CD8-positive, alpha-beta memory T cell (primary cell): Measurements from ENCODE around the gene NDUFA1. TPM values are rescaled to one million over a fixed set of nuclear protein-coding genes. Genes with fewer than 3 reads are reported as not detected.
A peak's percentile ranks its signal among the peaks of the same experiment; 100 is the strongest.

Experiments
- CTCF ChIA-PET: fragments of 350-600 bp; sonication (Branson Sonifier 250); formaldehyde crosslinking; loops from one replicate; lab custom pipeline; 2021; ENCODE audit warnings: antibody characterized with exemption; lab: Charles Lee
- POLR2A ChIA-PET: fragments of 350-600 bp; sonication (Branson Sonifier 250); formaldehyde crosslinking; loops from one replicate; lab custom pipeline; 2021; ENCODE audit warnings: antibody characterized with exemption; lab: Charles Lee
- DNase-seq, 5 donors: peaks; one replicate each; pipeline versions ENCODE4 v3.0.0 to v3.0.0-alpha.2; 2020 to 2022; ENCODE audit warnings: mixed read lengths in 1 of 5
- H3K27ac ChIP-seq: one replicate; pipeline ENCODE4 v1.7.0; 2013; ENCODE audit warnings: low read depth, mild to moderate bottlenecking, low read length, moderate library complexity
- H3K27me3 ChIP-seq: 2 replicates; pipeline ENCODE4 v1.7.0; 2013; ENCODE audit warnings: low read length, mild to moderate bottlenecking; ENCODE audit not compliant: insufficient read depth, poor library complexity, severe bottlenecking
- H3K36me3 ChIP-seq: 2 replicates; pipeline ENCODE4 v1.7.0; 2013; ENCODE audit warnings: mild to moderate bottlenecking, low read length, moderate library complexity; ENCODE audit not compliant: insufficient read depth
- H3K4me1 ChIP-seq: 2 replicates; pipeline ENCODE4 v1.7.0; 2013; ENCODE audit warnings: mild to moderate bottlenecking, low read length, moderate library complexity; ENCODE audit not compliant: insufficient read depth
- H3K4me3 ChIP-seq: 2 replicates; pipeline ENCODE4 v1.7.0; 2013; ENCODE audit warnings: mild to moderate bottlenecking, low read length
- H3K9me3 ChIP-seq: 2 replicates; pipeline ENCODE4 v1.7.0; 2013; ENCODE audit warnings: mild to moderate bottlenecking, low read length
- H3K27ac Mint-ChIP-seq, 8 donors: one replicate each; pipeline ENCODE4 v1.8.0; 2020 to 2021; ENCODE audit warnings: mixed read lengths in 8 of 8, mild to moderate bottlenecking in 6 of 8, inconsistent platforms in 3 of 8, moderate library complexity in 3 of 8
- H3K27me3 Mint-ChIP-seq, 2 donors: one replicate each; pipeline ENCODE4 v1.8.0; 2020 to 2021; ENCODE audit warnings: mixed read lengths in 2 of 2, mild to moderate bottlenecking in 1 of 2, moderate library complexity in 1 of 2
- H3K36me3 Mint-ChIP-seq, 3 donors: one replicate each; pipeline ENCODE4 v1.8.0; 2020 to 2021; ENCODE audit warnings: mixed read lengths in 3 of 3, inconsistent platforms in 1 of 3, mild to moderate bottlenecking in 1 of 3
- H3K4me1 Mint-ChIP-seq, 3 donors: one replicate each; pipeline ENCODE4 v1.8.0; 2020 to 2021; ENCODE audit warnings: mixed read lengths in 3 of 3, inconsistent platforms in 1 of 3, mild to moderate bottlenecking in 1 of 3
- H3K4me3 Mint-ChIP-seq, 7 donors: one replicate each; pipeline ENCODE4 v1.8.0; 2020 to 2021; ENCODE audit warnings: mixed read lengths in 7 of 7, mild to moderate bottlenecking in 6 of 7, moderate library complexity in 4 of 7, inconsistent platforms in 2 of 7
- H3K9me3 Mint-ChIP-seq, 5 donors: one replicate each; pipeline ENCODE4 v1.8.0; 2020 to 2022; ENCODE audit warnings: mixed read lengths in 5 of 5, mild to moderate bottlenecking in 3 of 5, moderate library complexity in 2 of 5, inconsistent platforms in 1 of 5
- polyA plus RNA-seq: library from polyadenylated mRNA; unstranded; fragments of 300-500 nt; fragmentation: Illumina TruSeq; gene quantifications from one replicate; pipeline ENCODE4 v1.2.3, GENCODE V29; 2021
- total RNA-seq, 2 experiments: library from RNA; stranded (reverse); gene quantifications; one replicate each; pipeline ENCODE4 v1.2.3, GENCODE V29; 2021

The NDUFA1 gene
- total and polyA plus RNA-seq, 3 experiments from 2014 or later: 97.3 to 314 (median 98.5) TPM

DNA sequence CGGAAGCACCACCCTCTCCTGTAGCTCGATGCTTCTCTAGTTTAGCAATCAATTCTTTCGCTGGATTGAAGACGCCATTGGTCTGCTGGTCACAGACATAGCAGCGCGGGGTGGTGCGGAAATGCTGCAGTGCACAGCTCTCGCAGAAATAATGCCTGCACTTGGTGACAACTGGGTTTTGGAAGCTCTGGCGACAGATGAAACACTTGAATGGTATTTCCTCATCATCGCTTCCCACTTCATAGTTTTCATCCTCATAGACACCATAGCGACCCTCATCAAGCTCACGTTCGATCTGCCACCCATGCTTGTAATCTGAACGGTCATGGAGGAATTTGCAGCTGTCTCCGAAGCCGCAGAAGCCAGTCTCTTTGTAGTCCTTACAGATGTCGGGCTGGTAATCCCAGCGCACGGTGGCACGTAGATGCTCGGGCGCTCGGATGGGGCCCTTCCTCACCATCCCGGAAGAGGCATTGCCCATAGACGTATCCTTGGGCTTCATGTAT lies 953 bp upstream of the NDUFA1 start:
- no peaks in the 10 kb centered on the region for H3K36me3 ChIP-seq
- peak overlapping the region; percentile 98 to 100 (median 99) for H3K27ac Mint-ChIP-seq
- H3K4me3 ChIP-seq: peak overlapping the region; percentile 93
- H3K36me3 Mint-ChIP-seq: peaks cover 0 to 24% (median 0%) of the 10 kb centered on the region in 3 donors
- DNase-seq: peak; percentile 15 to 54 (median 27)
- peaks cover 26 to 29% (median 28%) of the 10 kb centered on the region in 3 donors for H3K4me1 Mint-ChIP-seq
- peaks cover 0 to 4% of the 10 kb centered on the region in 2 donors for H3K27me3 Mint-ChIP-seq
- ChIA-PET CTCF (interaction anchor here (1.3 to 2.2 kb wide), 4 partner anchors 12 to 79 kb away, joined by 4 to 9 read pairs (median 6); partner anchors contain the start of gene RPL39), POLR2A (interaction anchor here (0.7 to 2.9 kb wide), 9 partner anchors 11 to 402 kb away, joined by 3 to 29 read pairs (median 5); partner anchors contain the start of genes RPL39, SLC25A5, SOWAHD and UBE2A)
- peak overlapping the region; percentile 97 to 100 (median 99) for H3K4me3 Mint-ChIP-seq
- peaks cover 0 to 2% (median 0%) of the 10 kb centered on the region in 5 donors for H3K9me3 Mint-ChIP-seq
- H3K27ac ChIP-seq: peak overlapping the region; percentile 95
- no peaks in the 10 kb centered on the region for H3K9me3 ChIP-seq
- no peaks in the 10 kb centered on the region for H3K27me3 ChIP-seq
- peaks cover 9% of the 10 kb centered on the region for H3K4me1 ChIP-seq

DNA sequence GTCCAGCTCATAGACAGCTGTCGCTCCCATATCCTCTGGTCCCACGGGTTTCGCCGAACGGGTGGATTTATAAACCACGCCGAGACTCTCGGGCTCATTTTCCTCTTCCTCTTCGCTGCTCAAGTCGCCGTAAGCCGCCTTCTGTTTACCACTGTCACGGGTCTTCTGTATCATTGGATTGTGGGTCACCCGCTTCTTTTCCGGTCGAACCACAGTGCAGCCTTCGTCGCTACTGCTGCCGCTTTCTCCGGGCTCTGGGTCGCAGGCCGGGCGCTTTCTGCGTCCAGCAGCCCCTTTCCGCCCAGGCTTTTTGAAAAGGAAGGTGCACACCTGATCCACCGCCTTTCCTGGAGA lies 410 bp upstream of the NDUFA1 start:
- Mint-ChIP-seq H3K27me3 (peaks cover 0 to 4% of the 10 kb centered on the region in 2 donors), H3K36me3 (peaks cover 0 to 28% (median 3%) of the 10 kb centered on the region in 3 donors), H3K4me3 (peak overlapping the region; percentile 97 to 100 (median 99)), H3K27ac (peak overlapping the region; percentile 98 to 100 (median 99)), H3K9me3 (peaks cover 0 to 2% (median 0%) of the 10 kb centered on the region in 5 donors), H3K4me1 (peaks cover 26 to 29% (median 28%) of the 10 kb centered on the region in 3 donors)
- DNase-seq: peak in 3 of 5 donors; percentile 27 to 72 (median 64)
- peak overlapping the region; percentile 95 for H3K27ac ChIP-seq
- POLR2A ChIA-PET: interaction anchor here (0.7 to 2.9 kb wide), 9 partner anchors 11 to 403 kb away, joined by 3 to 29 read pairs (median 5); partner anchors contain the start of genes RPL39, SLC25A5, SOWAHD and UBE2A
- H3K36me3 ChIP-seq: no peaks in the 10 kb centered on the region
- H3K9me3 ChIP-seq: no peaks in the 10 kb centered on the region
- CTCF ChIA-PET: interaction anchor here (1.3 to 2.2 kb wide), 4 partner anchors 13 to 80 kb away, joined by 4 to 9 read pairs (median 6); partner anchors contain the start of gene RPL39
- H3K4me3 ChIP-seq: peak overlapping the region; percentile 93
- H3K27me3 ChIP-seq: no peaks in the 10 kb centered on the region
- peaks cover 9% of the 10 kb centered on the region for H3K4me1 ChIP-seq

DNA sequence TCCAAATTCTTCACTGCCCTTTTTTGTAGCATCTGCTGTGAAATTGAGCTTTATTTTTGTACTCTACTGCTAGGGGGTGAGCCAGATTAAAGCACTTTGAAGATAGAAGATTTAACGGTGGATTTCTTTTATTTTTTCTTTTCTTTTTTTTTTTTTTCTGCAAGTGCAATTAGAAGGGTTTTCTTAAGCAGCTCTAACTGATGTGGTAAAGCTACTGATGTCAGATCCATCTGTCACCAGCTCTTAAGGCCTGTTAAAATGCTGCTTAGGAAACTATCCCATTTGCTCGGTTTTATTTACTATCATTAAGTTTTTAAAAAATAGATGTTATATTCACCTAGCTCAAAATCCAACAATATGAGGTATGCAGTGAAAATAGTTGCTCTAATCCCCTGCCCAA lies 7.1 kb downstream of the NDUFA1 start:
- no peaks in the 10 kb centered on the region for H3K27me3 ChIP-seq
- H3K27me3 Mint-ChIP-seq: peaks cover 0 to 3% of the 10 kb centered on the region in 2 donors
- peaks cover 13 to 15% (median 14%) of the 10 kb centered on the region in 3 donors for H3K4me1 Mint-ChIP-seq
- H3K4me3 Mint-ChIP-seq: no peak overlapping the region
- no peaks in the 10 kb centered on the region for H3K9me3 ChIP-seq
- H3K27ac ChIP-seq: no peak overlapping the region
- ChIA-PET POLR2A (interaction anchor here (0.6 kb wide), 1 partner anchor 323 kb away, joined by 5 read pairs; no protein-coding TSS in a partner anchor), CTCF (interaction anchor here (1.0 to 1.9 kb wide), 5 partner anchors 9 to 363 kb away, joined by 3 to 6 read pairs (median 4); partner anchors contain the start of genes RPL39 and SOWAHD)
- no peaks in the 10 kb centered on the region for H3K9me3 Mint-ChIP-seq
- peak overlapping the region in 2 of 8 donors; percentile 29 to 36 for H3K27ac Mint-ChIP-seq
- no peak overlapping the region for H3K4me3 ChIP-seq
- H3K36me3 ChIP-seq: no peaks in the 10 kb centered on the region
- H3K4me1 ChIP-seq: no peaks in the 10 kb centered on the region
- peak in 1 of 5 donors; percentile 48 for DNase-seq
- H3K36me3 Mint-ChIP-seq: peaks cover 0 to 23% (median 3%) of the 10 kb centered on the region in 3 donors

DNA sequence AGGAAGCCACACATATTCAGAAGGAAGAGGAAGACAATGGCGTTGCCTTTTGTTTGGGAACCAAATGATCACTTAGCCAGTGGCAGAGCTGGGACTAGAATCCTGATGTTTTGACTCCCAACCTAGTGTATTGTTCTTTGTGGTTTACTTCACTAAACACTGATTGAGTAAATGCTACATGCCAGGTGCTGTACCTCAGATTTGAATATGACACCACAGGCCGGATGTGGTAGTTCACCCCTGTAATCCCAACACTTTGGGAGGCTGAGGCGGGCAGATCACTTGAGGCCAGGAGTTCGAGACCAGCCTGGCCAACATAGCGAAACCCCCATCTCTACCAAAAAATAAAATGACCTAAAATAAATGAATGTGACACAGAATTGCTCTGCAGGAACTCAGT lies 8.4 kb downstream of the NDUFA1 start:
- H3K27me3 ChIP-seq: no peaks in the 10 kb centered on the region
- H3K4me3 ChIP-seq: no peak overlapping the region
- no peak overlapping the region for H3K27ac ChIP-seq
- ChIA-PET CTCF (interaction anchor here (0.9 to 1.3 kb wide), 4 partner anchors 19 to 123 kb away, joined by 3 read pairs; no protein-coding TSS in a partner anchor), POLR2A (no interaction called here)
- peak overlapping the region in 5 of 8 donors; percentile 41 to 87 (median 63) for H3K27ac Mint-ChIP-seq
- no peak overlapping the region for H3K4me3 Mint-ChIP-seq
- peaks cover 0 to 18% (median 3%) of the 10 kb centered on the region in 3 donors for H3K36me3 Mint-ChIP-seq
- no peaks in the 10 kb centered on the region for H3K9me3 Mint-ChIP-seq
- H3K36me3 ChIP-seq: no peaks in the 10 kb centered on the region
- DNase-seq: no peak
- H3K4me1 Mint-ChIP-seq: peaks cover 12 to 15% (median 14%) of the 10 kb centered on the region in 3 donors
- peaks cover 0 to 3% of the 10 kb centered on the region in 2 donors for H3K27me3 Mint-ChIP-seq
- H3K4me1 ChIP-seq: no peaks in the 10 kb centered on the region
- H3K9me3 ChIP-seq: no peaks in the 10 kb centered on the region

DNA sequence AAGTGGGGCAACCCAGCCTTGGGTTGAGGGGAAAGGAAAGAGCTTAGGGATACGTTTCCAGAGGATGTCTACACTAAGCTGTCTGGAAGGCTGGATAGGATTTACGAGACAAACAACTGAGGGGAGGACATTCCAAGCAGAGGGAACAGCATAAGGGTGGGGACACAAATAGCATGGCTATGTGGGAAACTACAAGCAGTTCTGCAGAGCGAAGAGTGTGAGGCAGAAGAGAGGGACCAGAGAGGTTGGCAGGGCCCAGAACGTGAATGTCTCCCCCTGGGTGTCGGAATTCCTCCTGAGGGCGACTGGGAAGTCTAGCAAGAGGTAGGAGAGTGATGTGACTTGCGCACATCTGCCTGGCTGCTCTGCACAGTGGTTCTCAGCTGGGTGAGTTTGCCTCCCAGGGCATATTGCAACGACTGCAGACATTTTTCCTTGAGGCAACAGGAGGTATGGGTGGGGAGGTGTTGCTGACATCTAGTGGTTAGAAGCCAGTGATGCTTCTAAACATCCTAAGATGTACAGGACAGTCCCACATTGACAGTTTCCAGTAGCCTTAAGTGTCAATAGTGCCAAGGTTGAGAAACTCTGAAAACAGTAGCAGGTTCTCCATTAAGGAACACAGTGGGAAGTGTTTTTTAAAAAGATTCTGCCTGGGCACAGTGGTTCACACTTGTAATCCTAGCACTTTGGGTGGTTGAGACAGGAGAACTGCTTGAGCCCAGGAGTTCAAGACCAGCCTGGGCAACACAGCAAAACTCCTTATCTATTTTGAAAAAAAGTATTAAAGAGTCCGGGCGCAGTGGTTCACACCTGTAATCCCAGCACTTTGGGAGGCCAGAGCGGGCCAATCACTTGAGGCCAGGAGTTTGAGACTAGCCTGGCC lies 9.2 kb downstream of the NDUFA1 start:
- ChIA-PET CTCF (interaction anchor here (0.9 to 1.3 kb wide), 4 partner anchors 19 to 96 kb away, joined by 3 read pairs; partner anchors contain the start of gene RPL39), POLR2A (no interaction called here)
- H3K4me1 Mint-ChIP-seq: peaks cover 12 to 17% (median 14%) of the 10 kb centered on the region in 3 donors
- DNase-seq: peak in 4 of 5 donors; percentile 1 to 60 (median 34)
- peak overlapping the region in 7 of 8 donors; percentile 30 to 87 (median 64) for H3K27ac Mint-ChIP-seq
- Histone ChIP-seq H3K4me1 (no peaks in the 10 kb centered on the region), H3K36me3 (no peaks in the 10 kb centered on the region), H3K4me3 (no peak overlapping the region), H3K27me3 (no peaks in the 10 kb centered on the region), H3K27ac (no peak overlapping the region), H3K9me3 (no peaks in the 10 kb centered on the region)
- peaks cover 0 to 3% of the 10 kb centered on the region in 2 donors for H3K27me3 Mint-ChIP-seq
- no peak overlapping the region for H3K4me3 Mint-ChIP-seq
- H3K36me3 Mint-ChIP-seq: peaks cover 0 to 17% (median 3%) of the 10 kb centered on the region in 3 donors
- H3K9me3 Mint-ChIP-seq: no peaks in the 10 kb centered on the region

DNA sequence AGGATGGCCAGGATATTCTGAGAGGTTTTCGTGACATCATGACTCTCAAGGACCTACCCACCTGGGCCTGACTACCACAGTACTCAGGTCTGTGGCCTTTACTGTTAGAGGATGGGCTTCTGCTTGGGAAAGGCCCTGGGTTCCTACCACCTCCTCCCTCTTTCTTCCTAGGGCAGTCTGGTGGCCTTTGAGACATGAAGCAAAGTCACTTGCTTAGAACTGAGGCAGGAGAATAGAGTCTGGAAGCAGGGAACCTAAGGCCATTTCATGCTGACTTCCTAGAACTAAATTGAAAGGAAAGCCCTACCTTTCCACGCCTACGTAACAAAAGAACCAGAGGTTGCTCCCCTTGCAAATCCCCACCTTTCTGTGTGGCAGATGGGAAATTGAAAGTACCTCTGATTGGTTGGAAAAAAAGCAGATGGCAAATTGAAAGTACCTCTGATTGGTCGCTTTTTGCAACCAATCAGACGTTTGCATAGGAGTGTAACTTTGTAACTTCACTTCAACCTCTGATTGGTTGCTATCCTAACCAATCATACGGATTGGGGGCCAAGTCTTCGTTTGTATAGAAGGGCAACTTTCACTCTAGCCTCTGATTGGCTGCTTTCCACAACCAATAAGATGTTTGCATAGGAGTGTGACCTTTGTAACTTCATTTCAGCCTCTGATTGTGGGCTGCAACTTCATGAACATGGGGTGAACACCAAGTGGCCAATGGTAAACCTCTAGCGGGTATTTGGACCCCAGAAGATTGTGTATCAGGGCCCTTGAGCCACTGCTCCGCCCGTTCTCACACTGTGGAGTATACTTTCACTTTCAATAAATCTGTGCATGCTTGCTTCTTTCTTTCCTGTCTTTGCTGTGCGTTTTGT lies 14.2 kb downstream of the NDUFA1 start:
- ChIA-PET CTCF (no interaction called here), POLR2A (no interaction called here)
- no peaks in the 10 kb centered on the region for H3K36me3 ChIP-seq

More for the DNA sequence above, 14.2 kb downstream of the NDUFA1 start:
- H3K9me3 ChIP-seq: no peaks in the 10 kb centered on the region
- peak overlapping the region; percentile 41 for H3K4me3 ChIP-seq
- H3K9me3 Mint-ChIP-seq: no peaks in the 10 kb centered on the region
- H3K27me3 ChIP-seq: no peaks in the 10 kb centered on the region
- peaks cover 9 to 15% (median 13%) of the 10 kb centered on the region in 3 donors for H3K4me1 Mint-ChIP-seq
- H3K4me3 Mint-ChIP-seq: peak overlapping the region; percentile 54 to 82 (median 71)
- peaks cover 7% of the 10 kb centered on the region for H3K4me1 ChIP-seq
- peak in 3 of 5 donors; percentile 12 to 43 (median 17) for DNase-seq
- no peak overlapping the region for H3K27ac ChIP-seq
- no peaks in the 10 kb centered on the region for H3K36me3 Mint-ChIP-seq
- peaks cover 0 to 12% of the 10 kb centered on the region in 2 donors for H3K27me3 Mint-ChIP-seq
- H3K27ac Mint-ChIP-seq: peak overlapping the region in 6 of 8 donors; percentile 12 to 62 (median 46)
